Sigmoid colon (tissue), 7 donors: ENCODE data around the gene TEKT4. TPM values are rescaled to one million over a fixed set of nuclear protein-coding genes. Genes with fewer than 3 reads are reported as not detected.
"Not testable (repeated sequence)": the region's sequence is repeated elsewhere in the genome, so short reads cannot be mapped to it uniquely, and the experiment has no call there.

Source experiments
- DNase-seq: peaks from one replicate; pipeline ENCODE4 v3.0.0-alpha.2; 2019
- H3K27ac ChIP-seq, 4 donors: fragments of 200-600 bp; sonication (generic); one replicate each; pipeline ENCODE4 v1.5.1; 2016 to 2019; ENCODE audit warnings: mild to moderate bottlenecking in 1 of 4
- H3K27me3 ChIP-seq, 3 donors: fragments of 200-600 bp; sonication (generic); one replicate each; pipeline ENCODE4 v1.5.1; 2019; ENCODE audit warnings: mild to moderate bottlenecking in 1 of 3
- H3K36me3 ChIP-seq, 4 donors: fragments of 200-600 bp; sonication (generic); one replicate each; pipeline ENCODE4 v1.5.1; 2016 to 2019
- H3K4me1 ChIP-seq, 4 donors: fragments of 200-600 bp; sonication (generic); one replicate each; pipeline ENCODE4 v1.5.1; 2017 to 2019
- H3K4me3 ChIP-seq, 4 donors: fragments of 200-600 bp; sonication (generic); one replicate each; pipeline ENCODE4 v1.5.1; 2017 to 2019; ENCODE audit warnings: mild to moderate bottlenecking in 2 of 4, moderate library complexity in 1 of 4
- H3K9me3 ChIP-seq, 4 donors: fragments of 200-600 bp in 3 of 4; sonication (generic) in 3 of 4; one replicate each; pipeline versions ENCODE4 v1.5.1 to v1.6.1; 2013 to 2019
- EP300 ChIP-seq, 4 donors: sonication (generic); formaldehyde crosslinking; IDR thresholded peaks; one replicate each; pipeline ENCODE4 v1.6.1; 2017; ENCODE audit warnings: antibody characterized with exemption in 4 of 4
- POLR2A ChIP-seq, 2 donors: fragments of 450-650 bp; IDR thresholded peaks; one replicate each; pipeline ENCODE4 v1.6.1; 2016; ENCODE audit warnings: antibody characterized with exemption in 2 of 2, mild to moderate bottlenecking in 2 of 2, moderate library complexity in 2 of 2
- POLR2AphosphoS5 ChIP-seq, 4 donors: sonication (generic); formaldehyde crosslinking; IDR thresholded peaks; one replicate each; pipeline ENCODE4 v1.6.1; 2017; ENCODE audit warnings: antibody characterized with exemption in 4 of 4
- WGBS, 2 donors: extraction: QIAGEN DNeasy Blood & Tissue Kit; methylation state at CpG; one replicate each; pipeline ENCODE4 v1.1.7; 2013; 5-methylcytosine and 5-hydroxymethylcytosine counted together
- intact Hi-C: fragments of 100-400 bp; cut with DNase I; formaldehyde crosslinking; loops from one replicate; pipeline ENCODE4 v1.15.1; 2023
- polyA plus RNA-seq, 3 donors: library from polyadenylated mRNA; stranded (reverse); fragments of 200-250 nt; gene quantifications; one replicate each; pipeline ENCODE4 v1.2.3, GENCODE V29; 2013
- total RNA-seq, 4 donors: library from RNA; depleted of rRNA; stranded (reverse); fragments of >200 nt; gene quantifications; one replicate each; pipeline ENCODE4 v1.1.0, GENCODE V29; 2016
- TF ChIP-seq, protein P1 (sequence below), 4 experiments: fragments of 450-650 bp in 3 of 4; fragments of 200-600 bp in 1 of 4; IDR thresholded peaks; one replicate each; pipeline ENCODE4 v1.5.1; 2016 to 2019; ENCODE audit warnings: antibody characterized with exemption in 4 of 4, mild to moderate bottlenecking in 3 of 4, moderate library complexity in 2 of 4
- donor health status: healthy with polysubstance abuse.
- donor health status: Bipolar disorder and iron deficiency.
- donor health status: healthy.

The TEKT4 gene
- total and polyA plus RNA-seq, 7 donors = not detected

DNA sequence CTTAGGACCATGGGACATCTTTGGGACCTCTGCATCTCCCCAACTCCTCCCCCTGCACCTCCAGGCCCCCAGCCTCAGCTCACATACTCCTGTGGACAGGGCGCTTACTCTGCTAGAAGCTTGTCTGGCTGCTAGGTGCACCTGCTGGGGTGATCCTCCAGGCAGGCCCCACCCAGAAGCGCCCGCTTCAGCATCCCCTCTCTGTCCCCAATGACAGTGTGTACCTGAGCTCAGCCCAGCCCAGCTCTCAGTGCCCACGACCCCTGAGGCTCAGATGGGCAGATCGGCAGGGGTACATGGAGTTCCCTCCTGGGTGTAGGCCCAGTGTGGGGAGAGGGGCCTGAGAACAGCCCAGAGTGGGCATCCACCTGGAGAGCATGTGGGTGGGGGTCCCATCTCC, 5.9 kb downstream of the TEKT4 start:
- Histone ChIP-seq H3K27me3 (peaks cover 5 to 33% (median 14%) of the 10 kb centered on the region in 3 donors), H3K9me3 (no peaks in the 10 kb centered on the region), H3K4me3 (no peak overlapping the region), H3K4me1 (peaks cover 0 to 5% (median 0%) of the 10 kb centered on the region in 4 donors), H3K36me3 (no peaks in the 10 kb centered on the region), H3K27ac (no peak overlapping the region)
- no peak for DNase-seq
- TF ChIP-seq EP300 (IDR thresholded peaks at IDR 0.05) (no peak), POLR2AphosphoS5 (IDR thresholded peaks at IDR 0.05) (no peak), POLR2A (IDR thresholded peaks at IDR 0.05) (no peak)
- TF ChIP-seq, protein P1, sequence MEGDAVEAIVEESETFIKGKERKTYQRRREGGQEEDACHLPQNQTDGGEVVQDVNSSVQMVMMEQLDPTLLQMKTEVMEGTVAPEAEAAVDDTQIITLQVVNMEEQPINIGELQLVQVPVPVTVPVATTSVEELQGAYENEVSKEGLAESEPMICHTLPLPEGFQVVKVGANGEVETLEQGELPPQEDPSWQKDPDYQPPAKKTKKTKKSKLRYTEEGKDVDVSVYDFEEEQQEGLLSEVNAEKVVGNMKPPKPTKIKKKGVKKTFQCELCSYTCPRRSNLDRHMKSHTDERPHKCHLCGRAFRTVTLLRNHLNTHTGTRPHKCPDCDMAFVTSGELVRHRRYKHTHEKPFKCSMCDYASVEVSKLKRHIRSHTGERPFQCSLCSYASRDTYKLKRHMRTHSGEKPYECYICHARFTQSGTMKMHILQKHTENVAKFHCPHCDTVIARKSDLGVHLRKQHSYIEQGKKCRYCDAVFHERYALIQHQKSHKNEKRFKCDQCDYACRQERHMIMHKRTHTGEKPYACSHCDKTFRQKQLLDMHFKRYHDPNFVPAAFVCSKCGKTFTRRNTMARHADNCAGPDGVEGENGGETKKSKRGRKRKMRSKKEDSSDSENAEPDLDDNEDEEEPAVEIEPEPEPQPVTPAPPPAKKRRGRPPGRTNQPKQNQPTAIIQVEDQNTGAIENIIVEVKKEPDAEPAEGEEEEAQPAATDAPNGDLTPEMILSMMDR (IDR thresholded peaks at IDR 0.05) = no peak
- intact Hi-C loops = no loop called here
- WGBS, 2 donors = 88 to 92% methylated on average over 5 of the region's 5 CpGs

DNA sequence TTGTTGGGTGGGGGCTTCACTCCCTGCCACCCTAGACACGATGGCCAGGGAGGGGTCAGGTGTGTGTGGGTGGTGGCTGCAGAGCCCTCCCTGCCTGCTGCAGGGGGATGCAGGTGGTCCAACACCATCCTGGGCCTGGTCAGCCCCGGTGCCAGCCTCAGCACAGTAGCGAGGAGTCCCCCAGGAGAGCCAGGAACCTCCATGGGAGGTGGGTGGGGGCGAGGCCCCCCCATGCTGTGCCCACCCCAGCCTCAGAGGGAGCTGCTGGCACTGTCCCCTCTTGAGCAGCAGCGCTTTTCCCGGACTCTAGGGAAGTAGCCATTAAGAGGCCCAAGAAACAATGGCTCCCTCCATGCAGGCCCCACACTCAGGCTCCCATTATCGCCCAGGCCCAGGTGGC, 7.3 kb downstream of the TEKT4 start:
- intact Hi-C loops, H3K36me3 ChIP-seq, H3K4me1 ChIP-seq, H3K4me3 ChIP-seq, H3K27ac ChIP-seq, DNase-seq, H3K9me3 ChIP-seq: not testable (repeated sequence)
- WGBS, 2 donors = 86 to 90% methylated on average over 7 of the region's 7 CpGs
- peaks cover 5 to 28% (median 10%) of the 10 kb centered on the region in 3 donors for H3K27me3 ChIP-seq

DNA sequence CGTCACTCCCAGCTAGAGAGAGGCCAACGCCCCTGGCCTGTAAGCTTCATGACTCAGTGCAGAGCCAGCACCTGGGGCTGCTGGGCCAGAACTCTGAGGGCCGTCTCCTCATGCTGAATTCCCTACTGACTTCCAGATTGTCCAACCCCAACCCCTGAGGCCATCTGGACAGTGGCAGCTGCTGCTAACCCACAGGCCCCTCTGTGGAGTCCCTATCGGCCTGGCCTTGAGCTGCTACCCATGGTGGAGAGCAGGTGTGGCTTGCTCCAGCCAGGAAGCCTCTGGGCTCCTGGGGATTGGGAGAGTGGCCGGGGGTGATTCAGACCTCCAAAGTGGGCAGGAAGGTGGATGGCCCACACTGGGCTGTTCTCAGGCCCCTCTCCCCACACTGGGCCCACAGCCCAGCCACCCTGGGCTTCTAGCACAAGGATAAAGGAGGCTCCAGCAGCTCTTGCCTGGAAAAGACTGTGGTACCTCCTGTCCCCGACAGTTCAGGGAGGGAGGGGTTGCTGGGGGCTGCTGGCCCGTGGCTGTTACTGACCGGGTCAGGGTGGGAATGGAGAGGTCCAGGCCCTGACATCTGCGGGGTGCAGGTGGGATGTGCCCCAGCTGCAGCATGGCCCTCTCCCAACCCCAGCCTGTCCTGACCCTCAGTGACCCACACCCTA, 8.2 kb downstream of the TEKT4 start:
- peaks cover 0 to 3% (median 0%) of the 10 kb centered on the region in 4 donors for H3K4me1 ChIP-seq
- H3K9me3 ChIP-seq = peaks cover 0 to 2% (median 0%) of the 10 kb centered on the region in 4 donors
- intact Hi-C loops = no loop called here
- H3K27me3 ChIP-seq = peaks cover 2 to 19% (median 4%) of the 10 kb centered on the region in 3 donors
- no peaks in the 10 kb centered on the region for H3K36me3 ChIP-seq
- no peak overlapping the region for H3K4me3 ChIP-seq
- no peak overlapping the region for H3K27ac ChIP-seq
- TF ChIP-seq, protein P1 (IDR thresholded peaks at IDR 0.05) = no peak
- TF ChIP-seq POLR2AphosphoS5 (IDR thresholded peaks at IDR 0.05) (no peak), EP300 (IDR thresholded peaks at IDR 0.05) (no peak), POLR2A (IDR thresholded peaks at IDR 0.05) (no peak)
- no peak for DNase-seq
- 78 to 85% methylated on average over 9 of the region's 9 CpGs for WGBS, 2 donors

DNA sequence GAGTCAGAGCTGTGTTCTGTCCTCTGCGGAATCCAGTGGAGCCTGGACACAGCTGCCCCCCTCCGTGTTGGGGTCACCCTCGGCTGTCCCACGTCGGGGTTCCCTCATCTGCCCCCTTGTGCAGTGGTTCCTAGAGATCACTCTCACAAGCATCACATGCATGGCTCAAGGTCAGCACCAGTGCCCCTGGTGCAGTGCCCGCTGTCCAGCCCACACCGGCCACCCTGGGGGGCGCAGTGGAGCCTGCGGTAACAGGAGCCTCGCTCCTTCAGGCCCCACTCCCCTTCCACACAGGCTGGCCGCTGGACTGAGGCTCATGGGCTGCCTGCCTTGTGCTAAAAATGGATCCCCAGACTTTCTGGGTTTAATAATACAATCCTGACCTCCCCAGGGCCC, 8.8 kb downstream of the TEKT4 start:
- intact Hi-C loops = no loop called here
- Histone ChIP-seq H3K27me3 (peaks cover 0 to 14% (median 0%) of the 10 kb centered on the region in 3 donors), H3K27ac (no peak overlapping the region), H3K4me1 (no peaks in the 10 kb centered on the region), H3K9me3 (peaks cover 0 to 2% (median 0%) of the 10 kb centered on the region in 4 donors), H3K36me3 (no peaks in the 10 kb centered on the region), H3K4me3 (no peak overlapping the region)
- WGBS, 2 donors = 84 to 87% methylated on average over 11 of the region's 11 CpGs
- no peak for DNase-seq
- TF ChIP-seq, protein P1 (IDR thresholded peaks at IDR 0.05) = no peak
- no peak for TF ChIP-seq POLR2AphosphoS5 (IDR thresholded peaks at IDR 0.05)
- no peak for TF ChIP-seq POLR2A (IDR thresholded peaks at IDR 0.05)
- TF ChIP-seq EP300 (IDR thresholded peaks at IDR 0.05) = no peak

DNA sequence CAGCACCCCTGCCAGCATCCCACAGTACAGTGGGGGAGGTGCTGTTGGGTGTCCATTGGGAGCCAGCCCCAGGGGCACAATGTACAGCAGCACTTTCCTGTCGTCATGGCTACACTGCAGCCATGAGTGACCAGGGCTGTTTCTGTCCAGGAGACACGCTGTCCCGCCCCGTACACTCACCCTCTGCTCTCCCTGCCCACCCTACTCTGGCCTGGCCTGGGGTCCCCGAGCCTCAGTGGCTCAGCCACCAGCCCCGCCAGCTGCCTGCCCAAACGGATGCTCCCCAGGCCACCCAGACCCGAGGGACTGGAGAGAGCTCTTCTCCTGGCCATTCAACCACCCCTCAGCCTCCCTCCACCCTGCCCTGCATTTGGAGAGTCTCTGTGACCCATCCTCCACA, 9.3 kb downstream of the TEKT4 start:
- Histone ChIP-seq H3K36me3 (no peaks in the 10 kb centered on the region), H3K27me3 (peaks cover 0 to 11% (median 0%) of the 10 kb centered on the region in 3 donors), H3K4me3 (no peak overlapping the region), H3K4me1 (no peaks in the 10 kb centered on the region), H3K9me3 (peaks cover 0 to 2% (median 0%) of the 10 kb centered on the region in 4 donors), H3K27ac (no peak overlapping the region)
- TF ChIP-seq EP300 (IDR thresholded peaks at IDR 0.05) (no peak), POLR2AphosphoS5 (IDR thresholded peaks at IDR 0.05) (no peak), POLR2A (IDR thresholded peaks at IDR 0.05) (no peak)
- TF ChIP-seq, protein P1 (IDR thresholded peaks at IDR 0.05) = no peak
- intact Hi-C loops = no loop called here
- WGBS, 2 donors = 72 to 76% methylated on average over 8 of the region's 8 CpGs
- DNase-seq = no peak
